Muscle of leg (tissue), 9 donors: Measurements from ENCODE around the gene ACSL5. TPM values are rescaled to one million over a fixed set of nuclear protein-coding genes. Genes with fewer than 3 reads are reported as not detected.

Source experiments
- polyA plus RNA-seq, 8 donors: library from polyadenylated mRNA; unstranded; fragments of 120-200 nt; gene quantifications; one replicate each; pipeline versions ENCODE4 v1.2.1 to v1.2.3, GENCODE V29; 2013; ENCODE audit warnings: inconsistent platforms in 1 of 8, low replicate concordance in 1 of 8; ENCODE audit not compliant: insufficient read length in 8 of 8, insufficient read depth in 1 of 8
- total RNA-seq: library from RNA; stranded (reverse); fragments of 120-200 nt; gene quantifications from one replicate; pipeline ENCODE4 v1.2.4, GENCODE V29; 2013

The ACSL5 gene
- total and polyA plus RNA-seq, 9 donors, result 1.6 to 17.1 (median 2.0) TPM

Other genes starting within 250 kb of the ACSL5 start
- gene GPAM, start 190.4 kb upstream of the ACSL5 start, total RNA-seq, result 14.9 TPM
- 10 to 100 TPM in 5 of 8 donors, 1 to 10 TPM in 3; 7.0 to 12.8 (median 10.3) TPM for gene GPAM, start 190.4 kb upstream of the ACSL5 start, polyA plus RNA-seq
- 0.04 TPM for gene TECTB, start 90.7 kb upstream of the ACSL5 start, total RNA-seq
- under 1 TPM in 3 of 8 donors, not detected in 5; 0.04 to 0.07 (median 0.05) TPM for gene TECTB, start 90.7 kb upstream of the ACSL5 start, polyA plus RNA-seq
- gene ZDHHC6, start 72.8 kb downstream of the ACSL5 start, total RNA-seq, result 23.4 TPM
- gene ZDHHC6, start 72.8 kb downstream of the ACSL5 start, polyA plus RNA-seq, result 10 to 100 TPM; 24.8 to 36.6 (median 30.7) TPM
- 23.5 TPM for gene VTI1A, start 73.1 kb downstream of the ACSL5 start, total RNA-seq
- 10 to 100 TPM in 7 of 8 donors, 1 to 10 TPM in 1; 8.8 to 16.4 (median 13.4) TPM for gene VTI1A, start 73.1 kb downstream of the ACSL5 start, polyA plus RNA-seq